ENCODE results near the gene MRPL17.

MRPL17 gene

DNA sequence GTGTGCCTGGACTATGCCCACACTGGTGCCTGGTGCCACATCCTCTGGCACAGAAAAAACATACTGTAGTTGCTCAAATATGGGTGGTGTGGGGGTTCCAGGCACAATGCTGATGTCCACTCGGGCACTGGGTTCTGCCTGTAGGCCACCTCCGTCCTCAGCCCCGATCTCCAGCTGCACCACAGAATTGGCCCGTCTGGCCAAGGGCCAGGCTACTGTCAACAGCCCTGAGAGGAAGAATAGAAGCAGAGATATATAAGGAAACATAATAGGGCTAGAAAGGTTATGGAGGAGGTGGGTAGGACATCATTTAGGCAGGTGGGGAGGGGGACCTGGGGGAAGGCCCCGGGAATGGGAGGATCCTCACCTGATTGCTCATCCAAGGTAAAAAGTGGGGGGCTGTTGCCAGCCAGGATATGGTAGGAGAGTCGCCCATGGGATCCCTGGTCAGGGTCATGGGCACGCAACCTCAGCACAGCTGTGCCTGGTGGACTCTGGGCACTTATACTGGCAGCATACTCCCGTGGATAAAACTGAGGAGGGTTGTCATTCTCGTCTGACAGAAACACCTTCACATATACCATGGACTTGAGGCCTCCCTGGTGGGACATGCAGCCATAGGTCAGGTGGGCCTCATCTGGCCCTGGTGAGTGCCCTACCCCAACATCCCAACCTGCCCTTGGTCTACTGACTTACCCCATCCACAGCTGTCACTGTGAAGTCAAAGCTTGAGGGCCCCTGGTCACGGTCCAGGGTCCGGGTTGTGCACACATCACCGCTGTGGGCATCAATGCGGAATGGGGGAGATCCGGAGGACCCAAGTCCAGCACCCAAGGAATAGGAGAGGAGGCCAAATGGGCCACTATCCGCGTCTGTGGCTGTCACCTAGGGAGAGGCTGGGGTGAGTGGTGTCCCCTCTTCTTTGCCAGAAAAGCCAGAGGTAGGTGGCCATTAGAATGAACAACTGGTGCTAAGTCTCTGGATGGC, 49.4 kb downstream of the MRPL17 start:
- no peak for DNase-seq (ENCODE audit: low read depth in 2 of 2)

GRCh38 chr11:6632116-6633073, 50.7 kb downstream of the MRPL17 start:
- DNase-seq (ENCODE audit: low read depth in 2 of 2): no peak

DNA sequence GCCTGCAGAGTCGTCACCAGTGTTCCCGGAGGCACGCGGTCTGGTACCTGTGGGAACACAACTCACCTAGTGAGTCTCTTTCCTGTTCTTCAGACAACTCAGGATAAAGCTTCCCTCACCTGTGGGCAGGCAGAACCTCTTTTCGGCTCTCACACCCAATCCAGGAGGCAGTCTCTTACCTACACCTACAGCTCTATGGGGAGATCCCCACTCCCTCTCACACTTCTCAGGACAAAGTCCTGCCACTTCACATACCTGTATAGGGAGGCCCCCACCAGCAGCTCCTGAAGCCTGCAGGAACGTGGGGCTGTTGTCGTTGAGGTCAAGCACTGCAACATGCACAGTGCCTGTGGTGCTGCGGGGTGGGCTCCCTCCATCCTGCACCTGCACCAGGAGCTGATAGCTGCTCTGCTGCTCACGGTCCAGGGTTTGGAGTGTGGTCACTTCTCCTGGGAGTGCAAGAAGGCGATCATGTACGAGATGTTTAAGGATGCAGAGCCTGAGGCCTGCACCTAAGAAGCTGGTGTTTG, 51.7 kb downstream of the MRPL17 start:
- no peak for DNase-seq (ENCODE audit: low read depth in 2 of 2)

GRCh38 chr11:6630632-6631291, 52.4 kb downstream of the MRPL17 start:
- DNase-seq (ENCODE audit: low read depth in 2 of 2): no peak
